ENCODE measurements around the gene NMRK2. TPM values are rescaled to one million over a fixed set of nuclear protein-coding genes. Genes with fewer than 3 reads are reported as not detected.
A peak's percentile ranks its signal among the peaks of the same experiment; 100 is the strongest.

NMRK2 gene
- polyA plus RNA-seq, 4 donors = 0.43 to 6.8 (median 1.4) TPM

- Histone ChIP-seq H3K27ac (ENCODE audit: low read depth in 1 of 3, low read length in 2 of 3) (peak overlapping the region; percentile 90 to 98 (median 98)), H3K36me3 (ENCODE audit: control insufficient read depth in 3 of 3, insufficient read depth in 2 of 3, low read depth in 1 of 3, low read length in 3 of 3) (peaks cover 25 to 51% (median 38%) of the 10 kb centered on the region in 3 donors), H3K9me3 (ENCODE audit: control insufficient read depth in 2 of 2, insufficient read depth in 1 of 2, low read depth in 1 of 2, low read length in 1 of 2) (no peaks in the 10 kb centered on the region), H3K4me1 (ENCODE audit: control insufficient read depth in 3 of 3, insufficient read depth in 2 of 3, low read depth in 1 of 3, low read length in 2 of 3) (peaks cover 0 to 29% (median 0%) of the 10 kb centered on the region in 3 donors), H3K4me3 (ENCODE audit: low read depth in 1 of 3, low read length in 3 of 3) (peak overlapping the region; percentile 85 to 97 (median 89)), H3K27me3 (ENCODE audit: control insufficient read depth in 3 of 3, insufficient read depth in 3 of 3, low read length in 3 of 3) (peaks cover 0 to 7% (median 0%) of the 10 kb centered on the region in 3 donors)
- 0 to 1% (median 1%) methylated on average over 10 of the region's 10 CpGs for WGBS, 3 donors
- DNase-seq = peak in 1 of 2 donors; percentile 35
- no peak for FAIRE-seq
Measured at GRCh38 chr19:3984584-3984907, 51.7 kb downstream of the NMRK2 start.

- peaks cover 0 to 7% (median 0%) of the 10 kb centered on the region in 3 donors for H3K27me3 ChIP-seq (ENCODE audit: control insufficient read depth in 3 of 3, insufficient read depth in 3 of 3, low read length in 3 of 3)
- H3K9me3 ChIP-seq (ENCODE audit: control insufficient read depth in 2 of 2, insufficient read depth in 1 of 2, low read depth in 1 of 2, low read length in 1 of 2) = no peaks in the 10 kb centered on the region
- FAIRE-seq (no peak), DNase-seq (peak; percentile 86 to 96)
- peaks cover 20 to 46% (median 33%) of the 10 kb centered on the region in 3 donors for H3K36me3 ChIP-seq (ENCODE audit: control insufficient read depth in 3 of 3, insufficient read depth in 2 of 3, low read depth in 1 of 3, low read length in 3 of 3)
- peaks cover 0 to 29% (median 0%) of the 10 kb centered on the region in 3 donors for H3K4me1 ChIP-seq (ENCODE audit: control insufficient read depth in 3 of 3, insufficient read depth in 2 of 3, low read depth in 1 of 3, low read length in 2 of 3)
- peak within 1 kb of the TSS; percentile 90 to 98 (median 98) for H3K27ac ChIP-seq (ENCODE audit: low read depth in 1 of 3, low read length in 2 of 3)
- H3K4me3 ChIP-seq (ENCODE audit: low read depth in 1 of 3, low read length in 3 of 3) = peak within 1 kb of the TSS; percentile 85 to 97 (median 89)
- whole genome bisulfite sequencing, 3 donors = 0% methylated on average over 73 to 80 of the region's 80 CpGs
Measured at GRCh38 chr19:3984908-3985642, 52.2 kb downstream of the NMRK2 start, which contains the start of gene EEF2. Gene EEF2, minus strand, starts transcription at chr19:3985463. Its CDS starts 83 bp downstream, at chr19:3985380.

- Histone ChIP-seq H3K9me3 (ENCODE audit: control insufficient read depth in 2 of 2, insufficient read depth in 1 of 2, low read depth in 1 of 2, low read length in 1 of 2) (no peaks in the 10 kb centered on the region), H3K36me3 (ENCODE audit: control insufficient read depth in 3 of 3, insufficient read depth in 2 of 3, low read depth in 1 of 3, low read length in 3 of 3) (peaks cover 13 to 39% (median 27%) of the 10 kb centered on the region in 3 donors), H3K27me3 (ENCODE audit: control insufficient read depth in 3 of 3, insufficient read depth in 3 of 3, low read length in 3 of 3) (peaks cover 0 to 7% (median 0%) of the 10 kb centered on the region in 3 donors), H3K4me3 (ENCODE audit: low read depth in 1 of 3, low read length in 3 of 3) (peak overlapping the region in 2 of 3 donors; percentile 33 to 97), H3K4me1 (ENCODE audit: control insufficient read depth in 3 of 3, insufficient read depth in 2 of 3, low read depth in 1 of 3, low read length in 2 of 3) (peaks cover 0 to 29% (median 0%) of the 10 kb centered on the region in 3 donors), H3K27ac (ENCODE audit: low read depth in 1 of 3, low read length in 2 of 3) (peak overlapping the region in 1 of 3 donors; percentile 3)
- DNase-seq (no peak), FAIRE-seq (no peak)
- WGBS, 3 donors = 2 to 5% (median 3%) methylated on average over 19 of the region's 19 CpGs
Measured at GRCh38 chr19:3985643-3986259, 52.9 kb downstream of the NMRK2 start.

GRCh38 chr19:3986260-3987041 lies 53.6 kb downstream of the NMRK2 start:
- Histone ChIP-seq H3K27me3 (ENCODE audit: control insufficient read depth in 3 of 3, insufficient read depth in 3 of 3, low read length in 3 of 3) (peaks cover 0 to 7% (median 0%) of the 10 kb centered on the region in 3 donors), H3K36me3 (ENCODE audit: control insufficient read depth in 3 of 3, insufficient read depth in 2 of 3, low read depth in 1 of 3, low read length in 3 of 3) (peaks cover 7 to 32% (median 20%) of the 10 kb centered on the region in 3 donors), H3K27ac (ENCODE audit: low read depth in 1 of 3, low read length in 2 of 3) (peak overlapping the region in 1 of 3 donors; percentile 24), H3K4me1 (ENCODE audit: control insufficient read depth in 3 of 3, insufficient read depth in 2 of 3, low read depth in 1 of 3, low read length in 2 of 3) (peaks cover 0 to 29% (median 0%) of the 10 kb centered on the region in 3 donors), H3K9me3 (ENCODE audit: control insufficient read depth in 2 of 2, insufficient read depth in 1 of 2, low read depth in 1 of 2, low read length in 1 of 2) (no peaks in the 10 kb centered on the region), H3K4me3 (ENCODE audit: low read depth in 1 of 3, low read length in 3 of 3) (peak overlapping the region in 1 of 3 donors; percentile 33)
- no peak for FAIRE-seq
- peak; percentile 82 to 85 for DNase-seq
- 2 to 3% (median 3%) methylated on average over 21 of the region's 21 CpGs for whole genome bisulfite sequencing, 3 donors

- H3K4me1 ChIP-seq (ENCODE audit: control insufficient read depth in 3 of 3, insufficient read depth in 2 of 3, low read depth in 1 of 3, low read length in 2 of 3) = peaks cover 0 to 29% (median 0%) of the 10 kb centered on the region in 3 donors
- peak; percentile 89 to 93 for DNase-seq
Measured at GRCh38 chr19:3987619-3988371, 54.9 kb downstream of the NMRK2 start.

GRCh38 chr19:3990815-3991117 lies 57.9 kb downstream of the NMRK2 start:
- Histone ChIP-seq H3K27ac (ENCODE audit: low read depth in 1 of 3, low read length in 2 of 3) (no peak overlapping the region), H3K4me1 (ENCODE audit: control insufficient read depth in 3 of 3, insufficient read depth in 2 of 3, low read depth in 1 of 3, low read length in 2 of 3) (peaks cover 0 to 18% (median 0%) of the 10 kb centered on the region in 3 donors), H3K4me3 (ENCODE audit: low read depth in 1 of 3, low read length in 3 of 3) (no peak overlapping the region), H3K36me3 (ENCODE audit: control insufficient read depth in 3 of 3, insufficient read depth in 2 of 3, low read depth in 1 of 3, low read length in 3 of 3) (no peaks in the 10 kb centered on the region), H3K27me3 (ENCODE audit: control insufficient read depth in 3 of 3, insufficient read depth in 3 of 3, low read length in 3 of 3) (peaks cover 0 to 7% (median 0%) of the 10 kb centered on the region in 3 donors), H3K9me3 (ENCODE audit: control insufficient read depth in 2 of 2, insufficient read depth in 1 of 2, low read depth in 1 of 2, low read length in 1 of 2) (no peaks in the 10 kb centered on the region)
- WGBS, 3 donors = 77 to 81% (median 81%) methylated on average over 3 of the region's 3 CpGs
- FAIRE-seq = no peak
- DNase-seq = no peak

More at GRCh38 chr19:3987619-3988371, 54.9 kb downstream of the NMRK2 start:
- Histone ChIP-seq H3K9me3 (ENCODE audit: control insufficient read depth in 2 of 2, insufficient read depth in 1 of 2, low read depth in 1 of 2, low read length in 1 of 2) (no peaks in the 10 kb centered on the region), H3K4me3 (ENCODE audit: low read depth in 1 of 3, low read length in 3 of 3) (peak overlapping the region in 1 of 3 donors; percentile 14), H3K27me3 (ENCODE audit: control insufficient read depth in 3 of 3, insufficient read depth in 3 of 3, low read length in 3 of 3) (peaks cover 0 to 7% (median 0%) of the 10 kb centered on the region in 3 donors), H3K36me3 (ENCODE audit: control insufficient read depth in 3 of 3, insufficient read depth in 2 of 3, low read depth in 1 of 3, low read length in 3 of 3) (peaks cover 3 to 19% (median 7%) of the 10 kb centered on the region in 3 donors), H3K27ac (ENCODE audit: low read depth in 1 of 3, low read length in 2 of 3) (peak overlapping the region in 1 of 3 donors; percentile 12)
- 7 to 9% (median 7%) methylated on average over 28 to 30 of the region's 30 CpGs for WGBS, 3 donors
- no peak for FAIRE-seq

Measured in small intestine (tissue), 7 donors.